Astrocyte of the hippocampus (primary cell): ENCODE measurements around the gene DDO.
A peak's percentile ranks its signal among the peaks of the same experiment; 100 is the strongest.

ENCODE experiments used
- DNase-seq: peaks from one replicate; pipeline ENCODE4 v3.0.0; 2011; ENCODE audit warnings: low read depth, low spot score

DDO gene

DNA sequence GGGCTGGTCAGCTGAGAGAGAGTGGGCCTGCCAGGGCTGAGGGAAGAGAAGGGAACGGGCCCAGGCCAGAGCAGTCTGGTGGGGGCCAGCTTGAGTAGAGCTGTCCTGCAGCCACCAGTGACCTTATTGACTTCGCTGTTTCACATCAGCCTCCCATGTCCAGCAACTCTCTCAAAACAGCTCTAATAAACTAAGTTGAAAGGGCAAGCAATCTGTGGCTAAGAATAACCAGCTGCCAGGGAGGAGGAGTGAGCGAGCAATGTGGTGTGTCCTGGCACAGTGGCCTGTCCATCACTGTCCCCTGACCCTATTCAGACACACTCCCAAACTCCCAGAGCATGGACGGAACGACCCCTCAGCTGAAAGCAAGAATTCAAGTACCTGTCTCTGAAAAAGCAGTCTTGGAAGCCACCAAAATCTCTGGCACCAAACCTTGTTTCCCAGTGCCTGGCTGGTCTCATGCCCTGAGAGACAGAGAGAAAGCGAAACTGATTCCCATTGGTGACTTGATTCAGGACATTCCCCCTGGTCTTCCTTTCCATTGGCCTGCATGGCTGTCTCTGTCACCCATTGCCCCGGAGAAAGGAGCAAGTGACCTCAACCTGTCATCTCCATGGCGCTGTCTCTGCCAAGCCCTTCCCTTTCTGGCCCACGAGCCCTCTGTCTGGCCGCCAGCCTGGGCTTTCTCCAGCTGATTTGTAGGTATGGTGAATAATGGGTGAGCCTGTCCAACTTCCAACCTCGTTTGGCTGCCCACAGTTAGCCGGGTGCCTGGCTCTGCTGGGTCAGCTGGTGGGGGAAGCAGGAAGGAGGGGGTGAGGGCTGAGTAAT, at the start of gene DDO:
DDO (minus strand) TSS at position 490 of the 831 bp plus-strand sequence. CDS start 2,113 bp downstream, outside the sequence.
- DNase-seq, result peak; percentile 73

GRCh38 chr6:110462884-110463481, 47.6 kb upstream of the DDO start:
- no peak for DNase-seq

DNA sequence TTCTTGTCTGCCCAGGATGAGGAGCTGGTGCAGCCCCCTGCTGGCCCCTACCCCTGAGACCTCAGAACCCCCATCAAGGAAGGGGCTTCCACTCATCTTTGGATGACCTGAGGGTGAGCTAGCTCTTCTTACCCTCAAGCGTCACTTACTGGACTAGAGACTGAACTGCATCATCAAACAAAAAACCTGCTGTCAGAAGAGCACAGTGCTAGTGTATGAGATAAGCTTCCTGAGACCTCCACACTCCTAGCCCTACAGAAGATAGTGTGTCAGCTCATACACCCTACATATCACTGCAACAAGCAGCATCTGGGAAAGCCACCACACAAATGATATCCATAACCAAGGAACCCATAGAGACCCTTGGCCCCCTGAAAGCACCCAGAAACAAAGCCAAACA, 46.0 kb upstream of the DDO start:
- no peak for DNase-seq

- no peak for DNase-seq
Measured at GRCh38 chr6:110459137-110459536, 43.8 kb upstream of the DDO start.

DNA sequence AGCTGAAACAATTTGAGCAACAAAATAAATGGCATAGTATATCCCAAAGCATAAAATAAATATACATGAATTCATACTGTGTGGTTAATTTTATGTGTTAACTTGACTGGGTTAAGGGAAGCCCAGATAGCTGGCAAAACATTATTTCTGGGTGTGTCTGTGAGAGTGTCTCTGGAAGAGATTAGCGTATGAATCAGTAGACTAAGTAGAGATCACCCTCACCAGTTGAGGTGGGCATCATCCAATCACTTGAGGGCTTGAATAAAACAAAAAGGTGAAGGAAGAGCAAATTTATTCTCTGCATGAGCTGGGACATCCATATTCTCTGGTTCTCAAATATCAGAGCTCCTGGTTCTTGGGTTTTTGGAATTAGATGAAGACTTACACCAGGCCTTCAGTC, 43.1 kb upstream of the DDO start:
- no peak for DNase-seq

DNA sequence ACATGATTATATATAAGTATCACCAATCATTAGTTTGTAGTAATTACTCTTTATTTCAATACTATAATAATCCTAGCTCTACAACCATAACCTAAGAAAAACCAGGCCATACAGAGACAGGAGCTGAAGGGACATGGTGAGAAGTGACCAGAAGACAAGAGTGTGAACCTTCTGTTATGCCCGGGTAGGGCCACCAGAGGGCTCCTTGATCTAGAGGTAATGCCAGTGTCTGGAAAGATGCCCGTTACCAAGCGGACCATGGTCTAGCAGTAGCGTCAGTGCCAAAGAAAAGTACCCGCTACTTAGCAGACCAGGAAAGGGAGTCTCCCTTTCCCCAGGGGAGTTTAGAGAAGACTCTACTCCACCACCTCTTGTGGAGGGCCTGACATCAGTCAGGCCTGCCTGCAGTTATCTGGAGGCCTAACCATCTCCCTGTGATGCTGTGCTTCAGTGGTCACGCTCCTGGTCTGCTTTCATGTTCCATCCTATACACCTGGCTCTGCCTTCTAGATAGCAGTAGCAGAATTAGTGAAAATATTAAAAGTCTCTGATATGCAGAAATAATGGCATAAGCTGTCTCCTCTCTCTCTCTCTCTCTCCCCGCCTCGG, 42.3 kb upstream of the DDO start:
- peak; percentile 25 for DNase-seq

GRCh38 chr6:110456694-110457093, 41.3 kb upstream of the DDO start:
- DNase-seq, result no peak

DNA sequence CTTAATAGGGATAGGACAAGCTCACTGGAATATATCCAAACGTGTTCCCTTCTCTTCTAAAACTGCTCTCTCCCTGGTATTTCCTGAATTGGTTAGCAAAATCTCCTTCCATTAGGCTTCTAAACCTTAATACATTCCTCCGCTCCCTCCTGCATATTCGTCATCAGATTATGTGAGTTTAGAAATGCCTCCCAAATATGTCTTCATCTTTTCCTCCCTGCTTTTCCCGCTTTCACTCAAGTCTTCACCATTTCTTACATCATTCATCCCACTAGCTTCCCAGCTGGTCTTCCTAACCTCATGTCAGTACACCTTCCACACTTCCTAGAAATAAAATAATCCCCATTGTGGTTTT, 34.1 kb upstream of the DDO start:
- no peak for DNase-seq

DNA sequence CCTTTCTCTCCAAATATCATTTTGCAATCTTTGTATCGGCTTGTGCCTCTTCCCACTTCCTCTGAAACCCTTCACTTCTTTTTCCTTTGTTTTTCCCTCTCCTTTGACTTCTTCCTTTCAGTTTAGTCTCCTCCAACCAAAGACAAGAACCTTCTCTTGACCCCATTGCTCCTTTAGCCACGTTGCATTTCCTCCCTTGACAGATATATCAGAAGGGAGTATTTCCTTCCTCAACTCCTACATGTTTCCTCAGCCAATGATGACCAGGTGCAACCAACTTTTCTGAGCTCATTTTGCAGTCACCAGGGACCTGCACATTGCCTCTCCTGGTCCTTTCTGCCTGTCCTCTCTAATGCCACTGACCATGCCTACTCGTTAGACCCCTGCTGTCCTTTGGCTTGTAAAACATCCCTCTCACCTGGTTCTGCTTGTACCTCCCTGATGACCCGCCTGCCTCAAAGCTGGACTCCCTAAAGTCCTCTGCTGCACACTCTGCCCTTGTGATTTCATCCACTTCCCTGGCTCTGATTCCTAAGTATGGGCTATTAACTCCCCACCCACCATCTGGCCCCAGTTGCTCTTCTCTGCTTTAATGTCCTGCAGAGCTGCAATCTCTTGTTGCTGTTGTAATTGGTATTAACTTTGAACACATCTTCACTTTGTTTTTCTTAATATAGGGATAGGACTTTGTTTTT, 33.6 kb upstream of the DDO start:
- no peak for DNase-seq

GRCh38 chr6:110447761-110448160, 32.4 kb upstream of the DDO start:
- no peak for DNase-seq

- DNase-seq, result no peak
Measured at GRCh38 chr6:110446405-110446804, 31.0 kb upstream of the DDO start.

DNA sequence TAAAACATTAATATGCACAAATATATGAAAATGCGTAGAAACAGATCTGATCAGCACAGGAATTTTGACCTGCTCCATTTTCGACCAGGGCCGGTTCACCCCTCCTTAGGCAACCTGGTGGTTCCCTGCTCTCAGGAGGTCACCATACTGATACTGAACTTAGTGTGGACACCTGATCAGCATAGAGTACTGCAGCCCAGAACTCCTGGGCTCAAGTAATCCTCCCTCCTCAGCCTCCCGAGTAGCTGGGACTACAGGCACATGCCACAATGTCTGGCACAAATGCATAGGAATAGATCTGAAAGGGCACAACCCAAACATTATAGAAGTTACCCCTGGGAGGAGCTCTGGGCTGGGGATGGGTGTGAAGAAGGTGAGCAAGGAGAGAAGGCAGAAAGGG, 24.7 kb upstream of the DDO start:
- DNase-seq, result no peak

DNA sequence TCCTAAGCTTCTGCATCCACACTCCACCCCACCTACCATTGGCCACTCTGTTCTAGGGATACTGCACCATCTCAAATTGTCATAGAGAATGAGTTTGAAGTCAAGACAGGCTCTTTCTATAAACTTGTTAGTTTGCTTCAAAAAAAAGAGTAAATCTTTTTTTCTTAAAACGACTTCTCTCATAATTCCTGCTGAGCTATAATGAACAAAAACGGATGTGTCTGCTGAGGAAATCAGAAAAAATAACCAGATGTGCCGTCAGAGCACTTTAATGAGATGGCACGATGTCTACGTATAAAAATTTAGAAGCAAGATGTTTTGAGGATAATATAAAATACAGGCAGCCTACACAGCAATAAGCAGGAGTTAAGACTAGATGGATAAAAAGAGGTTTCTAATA, 24.0 kb upstream of the DDO start:
- no peak for DNase-seq

GRCh38 chr6:110434961-110435602, 19.7 kb upstream of the DDO start:
- no peak for DNase-seq

DNA sequence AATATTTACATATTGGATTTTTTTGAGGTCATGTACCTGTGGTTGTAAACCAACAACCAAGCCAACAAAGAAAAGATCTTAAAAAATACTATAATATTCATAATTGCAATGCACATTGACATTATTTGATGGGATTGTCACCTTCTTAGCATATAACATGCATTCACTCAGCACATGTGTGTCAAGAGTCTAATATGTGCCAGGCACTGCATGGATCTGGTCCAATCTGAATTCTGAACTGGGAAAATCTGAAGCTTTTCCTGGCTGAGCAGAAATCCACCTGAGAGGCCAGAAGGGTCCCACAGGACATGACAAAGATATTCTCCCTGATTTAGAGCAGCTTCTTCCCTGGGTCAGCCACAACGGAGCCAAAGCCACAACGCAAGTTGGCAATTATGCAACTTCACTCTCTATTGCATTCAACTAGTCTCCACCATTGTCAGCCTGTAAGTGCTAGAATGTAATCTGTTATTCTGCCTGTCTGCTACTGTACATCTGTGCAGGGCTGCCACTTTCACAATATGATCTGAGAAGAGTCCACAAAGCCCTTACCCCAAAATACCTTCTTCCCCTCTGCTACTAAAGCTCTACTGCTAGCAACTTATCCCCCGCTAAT, 17.0 kb upstream of the DDO start:
- DNase-seq, result no peak

GRCh38 chr6:110430741-110431140, 15.4 kb upstream of the DDO start:
- DNase-seq, result no peak

DNA sequence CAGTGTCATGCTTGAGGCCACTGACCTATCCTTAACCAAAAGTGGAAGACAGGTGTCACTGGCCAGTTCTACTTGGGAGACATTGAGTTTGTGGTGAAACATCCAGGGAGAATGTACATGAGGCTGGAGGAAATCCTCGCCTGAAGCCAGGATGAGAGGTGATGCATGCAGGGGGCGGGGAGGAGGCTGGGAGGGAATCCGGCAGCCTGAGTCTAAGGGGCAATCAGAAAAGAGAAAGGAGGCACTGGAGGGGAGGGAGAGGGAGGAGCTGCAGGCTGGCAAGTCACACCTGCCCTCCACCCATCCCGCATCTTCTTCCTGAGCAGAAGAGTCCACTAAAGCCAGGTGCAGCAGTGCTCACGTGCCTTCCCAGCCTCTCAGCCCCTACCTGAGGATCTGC, 14.9 kb upstream of the DDO start:
- DNase-seq, result no peak

GRCh38 chr6:110428153-110428552, 12.8 kb upstream of the DDO start:
- DNase-seq, result no peak

DNA sequence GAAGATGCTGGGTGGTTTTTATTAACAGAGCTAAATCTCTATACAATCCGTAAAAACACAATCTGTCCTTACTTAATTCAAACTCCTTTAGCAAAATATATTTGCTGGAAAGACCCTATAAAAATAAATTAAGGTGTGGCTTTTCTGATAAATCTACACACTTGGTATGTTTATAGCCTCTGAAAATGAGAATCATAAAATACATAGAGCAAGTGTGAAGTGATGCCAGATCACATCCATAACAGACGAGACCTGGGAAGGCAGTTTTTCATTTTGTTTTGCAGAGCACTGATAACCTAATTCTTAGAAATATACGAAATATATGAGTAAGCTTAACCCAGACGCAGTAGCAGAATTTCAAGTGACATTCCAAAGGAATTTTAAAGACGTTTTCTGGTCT, 10.4 kb upstream of the DDO start:
- no peak for DNase-seq

GRCh38 chr6:110422444-110422822, 7.1 kb upstream of the DDO start:
- DNase-seq, result no peak

DNA sequence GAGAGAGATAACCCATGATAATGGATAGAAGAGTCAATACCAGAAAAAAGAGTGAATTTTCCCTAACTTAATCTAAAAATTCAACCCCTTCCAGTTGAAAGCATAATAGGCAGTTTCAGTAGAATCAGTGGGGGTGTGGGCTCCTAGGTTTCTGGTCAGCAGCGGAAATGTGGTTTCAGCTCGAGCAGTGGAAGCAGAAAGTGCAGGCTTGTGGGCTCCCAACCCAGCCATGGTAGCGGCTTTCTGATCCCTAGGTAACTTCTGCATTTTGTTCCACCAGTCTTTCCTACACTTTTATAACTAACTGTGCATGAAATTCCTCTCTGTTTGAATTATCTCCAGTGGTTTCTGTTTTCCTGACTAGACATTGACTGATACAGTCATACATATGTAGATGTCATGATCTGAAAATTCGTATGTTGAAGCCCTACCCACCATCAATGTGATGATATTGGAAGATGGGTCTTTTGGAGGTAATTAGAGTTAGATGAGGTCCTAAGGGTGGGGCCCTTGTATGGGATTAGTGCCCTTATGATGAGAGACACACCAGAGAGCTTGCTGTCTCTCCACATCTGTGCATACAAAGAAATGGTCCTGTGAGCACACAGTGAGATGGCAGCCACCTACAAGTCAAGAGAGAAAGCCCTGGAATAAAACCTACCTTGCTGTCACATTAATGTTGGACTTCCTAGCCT, 6.5 kb upstream of the DDO start:
- no peak for DNase-seq
